Thyroid gland (tissue), 4 donors: Measurements from ENCODE around the gene MYH14.

Experiments
- POLR2A ChIP-seq, 2 donors: fragments of 450-650 bp; IDR thresholded peaks; one replicate each; pipeline ENCODE4 v1.6.1; 2017; ENCODE audit warnings: antibody characterized with exemption in 2 of 2, mild to moderate bottlenecking in 2 of 2, moderate library complexity in 1 of 2
- TF ChIP-seq, protein P1 (sequence below), 6 experiments: fragments of 200-600 bp in 3 of 6; fragments of 450-650 bp in 3 of 6; sonication (generic) in 3 of 6; IDR thresholded peaks; one replicate each; pipeline ENCODE4 v1.5.1; 2016 to 2019; ENCODE audit warnings: antibody characterized with exemption in 6 of 6, mild to moderate bottlenecking in 2 of 6, inconsistent platforms in 1 of 6, moderate library complexity in 1 of 6

DNA sequence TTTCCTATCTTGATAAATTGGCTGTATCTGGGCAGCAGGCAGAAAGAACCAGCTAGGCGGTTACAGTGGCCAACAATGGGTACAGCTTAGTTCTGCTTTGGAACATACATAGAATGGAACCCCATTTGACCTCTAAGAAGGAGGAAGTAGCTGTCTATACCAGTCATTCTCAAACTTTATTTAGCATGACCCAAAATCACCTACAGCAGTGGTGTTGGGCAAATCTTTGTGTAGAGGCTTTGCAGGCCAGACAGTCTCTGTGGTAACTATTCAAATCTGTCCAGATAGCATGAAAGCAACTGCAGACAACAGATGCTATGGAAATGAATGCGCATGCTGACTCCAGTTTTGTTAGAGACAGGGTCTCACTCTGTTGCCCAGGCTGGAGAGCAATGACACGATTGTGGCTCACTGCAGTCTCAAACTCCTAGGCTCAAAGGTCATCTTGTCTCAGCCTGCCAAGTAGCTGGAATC lies 137.7 kb downstream of the MYH14 start:
- no peak for TF ChIP-seq POLR2A (IDR thresholded peaks at IDR 0.05)
- TF ChIP-seq, protein P1, sequence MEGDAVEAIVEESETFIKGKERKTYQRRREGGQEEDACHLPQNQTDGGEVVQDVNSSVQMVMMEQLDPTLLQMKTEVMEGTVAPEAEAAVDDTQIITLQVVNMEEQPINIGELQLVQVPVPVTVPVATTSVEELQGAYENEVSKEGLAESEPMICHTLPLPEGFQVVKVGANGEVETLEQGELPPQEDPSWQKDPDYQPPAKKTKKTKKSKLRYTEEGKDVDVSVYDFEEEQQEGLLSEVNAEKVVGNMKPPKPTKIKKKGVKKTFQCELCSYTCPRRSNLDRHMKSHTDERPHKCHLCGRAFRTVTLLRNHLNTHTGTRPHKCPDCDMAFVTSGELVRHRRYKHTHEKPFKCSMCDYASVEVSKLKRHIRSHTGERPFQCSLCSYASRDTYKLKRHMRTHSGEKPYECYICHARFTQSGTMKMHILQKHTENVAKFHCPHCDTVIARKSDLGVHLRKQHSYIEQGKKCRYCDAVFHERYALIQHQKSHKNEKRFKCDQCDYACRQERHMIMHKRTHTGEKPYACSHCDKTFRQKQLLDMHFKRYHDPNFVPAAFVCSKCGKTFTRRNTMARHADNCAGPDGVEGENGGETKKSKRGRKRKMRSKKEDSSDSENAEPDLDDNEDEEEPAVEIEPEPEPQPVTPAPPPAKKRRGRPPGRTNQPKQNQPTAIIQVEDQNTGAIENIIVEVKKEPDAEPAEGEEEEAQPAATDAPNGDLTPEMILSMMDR (IDR thresholded peaks at IDR 0.05), result no peak
